A549 treated with RU486 at 1 μM for 4 hours (cell line): Measurements from ENCODE around the gene SCRN3. TPM values are rescaled to one million over a fixed set of nuclear protein-coding genes. Genes with fewer than 3 reads are reported as not detected.

ENCODE experiments used
- total RNA-seq: library from RNA; stranded (reverse); fragments of 200-300 nt; extraction: Qiagen RNA extraction; gene quantifications from 5 replicates; pipeline ENCODE4 v1.2.3, GENCODE V29; 2022; ENCODE audit warnings: low read depth

Gene SCRN3, protein sequence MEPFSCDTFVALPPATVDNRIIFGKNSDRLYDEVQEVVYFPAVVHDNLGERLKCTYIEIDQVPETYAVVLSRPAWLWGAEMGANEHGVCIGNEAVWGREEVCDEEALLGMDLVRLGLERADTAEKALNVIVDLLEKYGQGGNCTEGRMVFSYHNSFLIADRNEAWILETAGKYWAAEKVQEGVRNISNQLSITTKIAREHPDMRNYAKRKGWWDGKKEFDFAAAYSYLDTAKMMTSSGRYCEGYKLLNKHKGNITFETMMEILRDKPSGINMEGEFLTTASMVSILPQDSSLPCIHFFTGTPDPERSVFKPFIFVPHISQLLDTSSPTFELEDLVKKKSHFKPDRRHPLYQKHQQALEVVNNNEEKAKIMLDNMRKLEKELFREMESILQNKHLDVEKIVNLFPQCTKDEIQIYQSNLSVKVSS
- total RNA-seq: 12.0 to 17.6 TPM (median 15.3 TPM) in 5 replicates

DNA sequence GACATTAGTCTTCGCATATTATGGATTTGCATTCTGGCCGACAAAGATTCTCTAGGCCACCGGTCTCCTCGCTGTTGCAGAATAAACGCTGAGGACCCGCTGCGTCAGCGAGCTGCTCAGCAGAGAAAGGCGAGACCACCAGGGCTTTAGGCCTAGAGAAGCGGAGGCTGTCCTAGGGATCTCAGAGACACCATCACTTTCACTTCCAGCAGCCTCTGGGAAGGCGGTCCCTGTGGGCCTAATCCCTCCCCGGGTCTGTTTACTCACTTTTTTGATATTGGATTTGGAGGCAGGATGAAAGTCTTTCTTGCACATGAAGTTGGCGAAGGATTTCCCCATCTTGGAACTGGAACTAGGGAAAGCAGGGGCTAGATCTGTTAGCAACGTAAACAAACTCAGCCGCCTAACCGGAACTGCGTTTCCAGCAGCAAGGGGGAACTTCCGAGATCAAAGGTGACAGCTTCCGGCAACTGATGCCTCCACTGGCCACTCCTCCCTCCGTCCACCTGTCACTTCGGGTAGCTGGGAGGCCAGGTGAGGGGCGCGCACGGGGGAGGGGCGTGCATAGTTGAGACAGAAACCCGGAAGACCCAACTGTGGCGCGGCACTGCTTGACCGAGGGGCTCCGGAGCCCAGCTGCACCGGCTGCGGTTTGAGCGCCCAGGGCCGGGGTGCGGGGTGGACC is at the start of gene SCRN3:
Gene SCRN3, plus strand, starts transcription at position 447 of the 685 bp plus-strand sequence. CDS start 2,554 bp downstream, outside the sequence.

Other genes starting within 250 kb of the SCRN3 start
- 102 to 136 TPM (median 127 TPM) in 5 replicates for gene OLA1, start 147.2 kb upstream of the SCRN3 start, total RNA-seq
- gene SP9, start 60.8 kb upstream of the SCRN3 start, total RNA-seq: 1.9 to 3.7 TPM (median 3.4 TPM) in 5 replicates
- 0.09 to 1.5 TPM (median 0.34 TPM) in 5 replicates for gene GPR155, start 91.3 kb downstream of the SCRN3 start, total RNA-seq
- 15.1 to 24.5 TPM (median 22.0 TPM) in 5 replicates for gene WIPF1, start 202.1 kb downstream of the SCRN3 start, total RNA-seq